Left colon (tissue), 2 donors: ENCODE measurements around the gene HNRNPH1. TPM values are rescaled to one million over a fixed set of nuclear protein-coding genes. Genes with fewer than 3 reads are reported as not detected.
"Not testable (repeated sequence)": the region's sequence is repeated elsewhere in the genome, so short reads cannot be mapped to it uniquely, and the experiment has no call there.

Experiments
- ATAC-seq: fragments of 200-7000 bp; cut with Tn5 transposase; one replicate; pipeline ENCODE4 v1.9.1; 2020; ENCODE audit warnings: mild to moderate bottlenecking, moderate library complexity
- DNase-seq, 2 donors: peaks; one replicate each; pipeline ENCODE4 v3.0.0-alpha.2; 2020
- intact Hi-C, 2 donors: fragments of 100-400 bp; cut with DNase I in 1 of 2; cut with micrococcal nuclease in 1 of 2; formaldehyde crosslinking; loops; one replicate each; pipeline versions ENCODE4 v1.11.2 to v1.14.0; 2022; cut with DNase I, micrococcal nuclease
- long read RNA-seq: library from polyadenylated mRNA; unstranded; transcript quantifications from one replicate; pipeline ENCODE4 v2.0.0, GENCODE V29; 2021
- total RNA-seq, 2 donors: library from RNA; stranded (reverse); fragmentation: NEBNext Ultra II Directional; extraction: Animal tissue kit (Norgen Biotek cat#: 25700); gene quantifications; one replicate each; pipeline ENCODE4 v1.2.1, GENCODE V29; 2021
- donor health status: DM: no; HTN: no; CAD: no.
- donor health status: DM: yes; HTN: yes; CAD: no.

Gene HNRNPH1, protein sequence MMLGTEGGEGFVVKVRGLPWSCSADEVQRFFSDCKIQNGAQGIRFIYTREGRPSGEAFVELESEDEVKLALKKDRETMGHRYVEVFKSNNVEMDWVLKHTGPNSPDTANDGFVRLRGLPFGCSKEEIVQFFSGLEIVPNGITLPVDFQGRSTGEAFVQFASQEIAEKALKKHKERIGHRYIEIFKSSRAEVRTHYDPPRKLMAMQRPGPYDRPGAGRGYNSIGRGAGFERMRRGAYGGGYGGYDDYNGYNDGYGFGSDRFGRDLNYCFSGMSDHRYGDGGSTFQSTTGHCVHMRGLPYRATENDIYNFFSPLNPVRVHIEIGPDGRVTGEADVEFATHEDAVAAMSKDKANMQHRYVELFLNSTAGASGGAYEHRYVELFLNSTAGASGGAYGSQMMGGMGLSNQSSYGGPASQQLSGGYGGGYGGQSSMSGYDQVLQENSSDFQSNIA
- total RNA-seq = 100 to 1,000 TPM; 352 to 431 TPM
- long read RNA-seq, transcript HNRNPH1-203 (14 exons, 2,279 nt) = minor isoform, 9 of 41 reads
- long read RNA-seq, transcript HNRNPH1-204 (14 exons, 2,248 nt) = major isoform, 10 of 41 reads
- long read RNA-seq, partial matches to known transcripts = 6 of 41 reads
- long read RNA-seq, other reads (novel, unspliced or antisense) = 15 of 41 reads

DNA sequence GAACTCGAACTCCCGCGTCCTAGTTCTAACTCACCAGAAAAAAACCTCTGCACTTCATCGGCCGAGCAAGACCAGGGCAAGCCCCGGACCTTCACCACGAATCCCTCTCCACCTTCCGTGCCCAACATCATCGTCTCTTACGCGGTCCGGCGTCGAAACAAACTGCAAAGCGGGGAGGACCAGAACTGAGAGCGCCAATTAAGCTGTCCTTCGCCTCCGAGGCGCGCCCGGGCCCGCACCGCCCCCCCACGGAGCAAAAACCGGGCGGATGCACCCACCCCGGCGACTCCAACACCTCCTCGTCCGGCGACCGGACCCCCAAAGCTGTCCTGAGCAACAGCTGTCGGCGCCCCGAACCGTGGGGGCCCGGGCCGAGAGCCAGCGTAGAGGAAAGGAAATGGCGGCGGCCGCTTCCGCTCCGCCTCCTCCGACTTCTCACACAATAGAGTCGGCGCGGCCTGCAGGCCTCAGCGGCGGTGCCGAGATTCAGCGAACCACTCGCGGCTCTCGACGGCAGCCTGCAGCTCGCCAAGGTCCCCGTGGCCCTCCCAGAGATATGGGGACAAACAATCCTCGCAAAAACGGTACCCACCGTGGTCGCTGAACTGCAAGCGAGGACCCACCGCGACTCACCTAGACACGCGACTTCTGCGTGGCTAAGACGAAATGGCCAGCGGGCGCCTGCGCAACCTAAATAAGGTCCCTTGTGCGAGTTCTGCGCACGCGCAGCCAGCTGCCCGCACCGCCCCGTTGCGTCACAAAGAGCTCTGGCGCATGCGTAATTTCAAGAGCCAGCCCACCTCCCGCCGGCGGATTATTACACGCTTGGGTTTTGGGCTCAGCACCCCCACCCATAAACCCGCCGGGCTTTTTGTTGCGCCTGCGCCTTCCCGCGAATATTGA is at the start of gene HNRNPH1:
HNRNPH1 (minus strand) TSS at position 669 of the 903 bp plus-strand sequence; CDS start at position 131, 538 bp downstream.
- ATAC-seq (peak; percentile 84), DNase-seq (peak; percentile 98 to 99)
- intact Hi-C loops = loop anchor here in 1 of 2 donors (10.0 kb wide), 1 partner anchor 68 kb away; the partner anchor contains the start of gene RUFY1

DNA sequence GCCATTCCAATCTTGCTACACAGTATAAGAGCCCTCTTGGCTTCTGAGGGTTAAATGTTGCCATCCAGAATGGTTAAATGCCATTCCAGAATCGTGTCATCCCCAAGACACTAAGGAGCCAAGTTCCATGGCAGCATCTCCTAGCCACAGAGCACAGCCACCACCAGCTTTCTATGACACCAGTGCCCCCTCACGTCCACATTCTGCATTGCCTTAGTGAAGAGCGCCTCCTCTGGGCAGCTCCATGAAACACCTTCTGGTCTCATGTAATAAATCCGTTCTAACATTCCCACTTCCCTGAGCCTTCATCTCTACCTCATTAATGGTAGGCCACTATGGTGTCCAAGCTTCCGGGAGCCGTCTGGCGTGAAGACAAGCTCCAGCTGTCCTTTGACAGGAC is 44.9 kb upstream of the HNRNPH1 start:
- ATAC-seq = peak; percentile 42
- peak in 1 of 2 donors; percentile 28 for DNase-seq
- intact Hi-C loops = no loop called here

DNA sequence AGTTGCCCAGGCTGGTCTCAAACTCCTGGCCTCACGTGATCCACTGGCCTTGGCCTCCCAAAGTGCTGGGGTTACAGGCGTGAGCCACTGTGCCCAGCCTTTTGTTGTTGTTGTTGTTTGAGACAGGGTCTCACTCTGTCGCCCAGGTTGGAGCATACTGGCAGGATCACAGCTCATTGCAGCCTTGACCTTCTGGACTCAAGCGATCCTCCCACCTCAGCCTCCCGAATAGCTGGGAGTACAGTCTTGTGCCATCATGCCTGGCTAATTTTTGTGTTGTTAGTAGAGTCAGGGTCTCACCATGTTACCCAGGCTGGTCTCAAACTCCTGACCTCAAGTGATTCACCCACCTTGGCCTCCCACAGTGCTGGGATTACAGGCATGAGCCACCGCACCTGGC is 38.2 kb upstream of the HNRNPH1 start:
- intact Hi-C loops = not testable (repeated sequence)

DNA sequence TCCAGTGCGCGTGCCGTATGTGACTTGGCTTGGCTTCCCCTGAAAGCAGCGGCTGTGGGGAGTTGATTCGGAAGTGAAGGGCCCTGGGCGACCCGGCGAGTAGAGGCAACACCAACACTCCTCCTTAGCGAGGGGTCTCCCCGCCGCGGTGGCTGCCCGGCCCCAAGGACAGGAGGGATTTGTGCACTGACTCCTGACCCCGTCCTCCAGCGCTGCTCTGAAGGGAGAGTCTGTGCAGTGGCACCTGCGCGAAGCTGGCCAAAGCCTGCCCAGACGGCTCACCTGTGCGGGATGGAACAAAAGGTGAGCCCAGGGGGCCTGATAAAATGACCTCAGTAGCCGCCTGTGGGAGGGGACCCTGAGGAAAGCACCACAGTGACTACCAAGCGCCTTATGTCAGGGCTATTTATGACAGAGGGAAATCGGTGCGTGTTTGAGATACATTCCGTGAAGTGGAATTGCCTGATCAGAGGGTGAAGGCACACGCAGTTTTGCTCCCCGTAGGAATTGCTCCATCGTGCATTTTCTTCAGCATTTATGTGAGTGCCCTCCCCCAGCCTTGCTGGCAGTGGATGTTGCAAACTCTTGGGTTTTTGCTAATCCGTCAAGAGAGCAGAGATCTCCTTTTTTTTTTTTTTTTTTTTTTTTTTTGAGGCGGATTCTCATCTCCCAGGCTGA is 34.8 kb upstream of the HNRNPH1 start:
- peak in 1 of 2 donors; percentile 16 for DNase-seq
- intact Hi-C loops = not testable (repeated sequence)
- peak; percentile 69 for ATAC-seq

More for the DNA sequence above, 38.2 kb upstream of the HNRNPH1 start:
- DNase-seq, ATAC-seq: not testable (repeated sequence)

DNA sequence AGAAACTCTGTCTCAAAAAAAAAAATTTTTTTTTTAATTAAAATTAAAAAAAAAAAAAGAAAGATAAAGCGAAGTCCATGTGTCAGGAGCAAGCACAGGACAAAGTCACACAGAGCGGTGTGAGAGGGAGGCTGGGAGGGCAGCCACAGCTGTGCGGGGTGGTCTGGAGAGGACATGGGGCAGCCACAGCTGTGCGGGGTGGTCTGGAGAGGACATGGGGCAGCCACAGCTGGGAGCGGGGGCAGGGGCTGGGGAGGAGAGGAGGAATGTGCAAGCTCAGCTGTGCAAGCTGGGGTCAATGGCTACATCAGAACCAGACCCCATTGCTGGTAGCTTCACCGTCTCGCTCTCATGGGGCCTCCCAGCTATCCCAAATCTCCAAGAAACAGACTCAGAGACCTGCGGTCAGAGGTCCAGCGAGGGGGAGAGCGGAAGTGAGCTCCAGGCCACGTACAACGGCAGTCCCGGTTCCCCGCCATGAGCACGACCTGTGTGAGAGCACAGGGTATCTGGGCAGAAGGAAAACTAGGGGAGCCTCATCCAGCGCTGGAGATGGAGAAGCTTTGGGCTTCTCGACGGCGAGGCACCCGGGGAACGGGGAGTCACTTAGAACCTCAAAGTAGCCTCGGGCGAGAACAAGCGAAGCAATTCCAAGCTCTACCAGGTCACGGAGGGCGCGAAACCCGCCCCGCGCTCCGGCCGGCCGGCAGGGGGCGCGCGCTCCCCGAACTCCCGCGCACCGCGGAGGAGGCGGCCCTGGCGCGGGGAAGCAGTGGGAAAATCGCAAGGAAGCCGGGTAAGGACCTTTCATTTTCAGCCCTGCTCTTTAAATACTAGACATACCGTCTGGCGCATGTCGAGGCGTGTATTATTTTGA is 34.1 kb upstream of the HNRNPH1 start:
- intact Hi-C loops = not testable (repeated sequence)
- DNase-seq = peak in 1 of 2 donors; percentile 34

DNA sequence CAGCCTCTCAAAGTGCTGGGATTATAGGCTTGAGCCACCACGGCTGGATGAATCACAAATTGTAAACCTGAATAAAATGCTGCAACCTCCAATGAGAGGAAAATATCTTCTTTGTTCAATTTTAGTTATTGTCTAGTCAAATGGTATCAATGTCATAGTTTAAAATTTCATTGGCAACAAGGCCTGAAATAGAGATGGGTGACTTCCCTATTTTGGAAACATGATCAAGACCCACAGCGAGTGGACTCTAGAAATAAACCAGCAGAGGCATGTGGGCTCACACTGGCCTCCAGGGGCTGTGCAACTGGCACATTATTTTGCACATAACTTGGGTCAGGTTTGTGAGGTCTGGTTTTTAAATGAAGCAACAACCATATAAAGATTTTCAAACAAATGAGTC is 29.7 kb upstream of the HNRNPH1 start:
- DNase-seq, intact Hi-C loops, ATAC-seq: not testable (repeated sequence)

More for the DNA sequence above, 34.1 kb upstream of the HNRNPH1 start:
- peak; percentile 94 for ATAC-seq

DNA sequence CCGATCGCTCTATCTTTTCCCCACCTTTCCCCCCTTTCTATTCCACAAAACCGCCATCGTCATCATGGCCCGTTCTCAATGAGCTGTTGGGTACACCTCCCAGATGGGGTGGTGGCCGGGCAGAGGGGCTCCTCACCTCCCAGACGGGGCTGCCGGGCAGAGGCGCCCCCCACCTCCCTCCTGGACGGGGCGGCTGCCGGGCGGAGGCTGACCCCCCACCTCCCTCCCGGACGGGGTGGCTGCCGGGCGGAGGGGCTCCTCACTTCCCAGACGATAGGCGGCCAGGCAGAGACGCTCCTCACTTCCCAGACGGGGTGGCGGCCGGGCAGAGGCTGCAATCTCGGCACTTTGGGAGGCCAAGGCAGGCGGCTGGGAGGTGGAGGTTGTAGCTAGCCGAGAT is 26.8 kb upstream of the HNRNPH1 start:
- intact Hi-C loops, DNase-seq, ATAC-seq: not testable (repeated sequence)

DNA sequence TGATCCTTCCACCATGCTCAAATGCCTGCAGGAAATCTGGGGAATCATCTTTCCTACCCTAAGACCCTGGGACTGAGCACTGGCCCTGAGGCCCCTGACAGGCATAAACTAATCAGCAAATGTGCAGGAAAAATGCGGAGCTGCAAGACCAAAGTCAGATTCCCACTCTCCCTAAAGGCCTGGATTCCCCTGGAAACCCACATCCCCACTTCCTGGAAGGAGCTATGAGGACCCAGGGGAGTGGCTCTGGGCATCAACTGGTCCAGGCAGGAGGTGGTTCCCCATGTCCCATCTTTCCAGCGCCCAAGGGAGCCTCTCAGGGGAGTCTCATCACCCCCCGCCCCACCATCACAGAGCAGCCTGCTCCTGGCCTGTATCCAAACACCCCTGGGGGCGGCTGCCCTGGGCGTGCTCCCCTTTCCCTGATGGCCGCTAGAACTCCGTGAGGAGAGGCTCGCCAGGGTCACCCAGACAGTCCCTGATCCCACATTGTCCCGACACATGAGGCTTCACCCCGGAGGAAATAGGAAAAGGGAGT is 25.8 kb upstream of the HNRNPH1 start:
- DNase-seq, intact Hi-C loops, ATAC-seq: not testable (repeated sequence)

DNA sequence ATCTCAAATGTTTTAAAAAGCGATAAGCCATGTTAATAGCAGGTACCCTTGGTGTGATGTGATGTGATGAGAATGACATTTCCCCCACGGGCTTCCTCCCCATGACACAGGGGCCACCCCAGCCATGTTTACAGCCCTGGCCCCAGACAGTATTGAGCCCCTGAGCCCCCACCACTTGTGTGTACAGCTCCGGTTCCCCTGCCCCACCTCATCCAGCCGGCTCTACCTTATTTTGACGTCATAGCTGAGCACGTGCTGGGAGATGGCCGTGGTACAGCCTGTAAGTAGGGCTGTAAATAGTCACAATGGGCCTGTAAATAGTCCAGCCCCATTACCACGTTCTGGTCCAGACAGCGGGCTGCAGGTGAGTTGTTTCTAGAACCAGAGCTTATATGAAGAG is 24.9 kb upstream of the HNRNPH1 start:
- intact Hi-C loops = no loop called here

DNA sequence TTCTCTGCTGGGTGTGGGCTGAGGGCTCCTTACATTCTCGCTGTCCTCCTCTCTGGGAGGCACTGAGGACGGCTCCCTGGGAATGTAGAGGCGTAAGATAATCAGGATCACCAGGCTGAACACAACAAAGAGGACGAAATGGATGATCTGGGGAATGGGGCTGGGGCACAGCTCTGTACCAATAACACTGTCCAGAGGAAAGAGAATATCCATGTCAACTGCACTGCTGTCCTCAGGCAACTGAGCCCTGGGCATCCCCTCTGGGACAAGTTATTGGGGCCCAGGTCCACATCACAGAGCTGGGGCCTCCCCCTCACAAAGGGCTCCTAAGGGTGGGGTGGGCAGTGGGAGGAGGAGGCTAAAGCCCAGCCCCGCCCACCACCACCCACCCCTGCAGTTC is 21.3 kb upstream of the HNRNPH1 start:
- intact Hi-C loops, DNase-seq, ATAC-seq: not testable (repeated sequence)

More for the DNA sequence above, 24.9 kb upstream of the HNRNPH1 start:
- DNase-seq (no peak), ATAC-seq (no peak)

DNA sequence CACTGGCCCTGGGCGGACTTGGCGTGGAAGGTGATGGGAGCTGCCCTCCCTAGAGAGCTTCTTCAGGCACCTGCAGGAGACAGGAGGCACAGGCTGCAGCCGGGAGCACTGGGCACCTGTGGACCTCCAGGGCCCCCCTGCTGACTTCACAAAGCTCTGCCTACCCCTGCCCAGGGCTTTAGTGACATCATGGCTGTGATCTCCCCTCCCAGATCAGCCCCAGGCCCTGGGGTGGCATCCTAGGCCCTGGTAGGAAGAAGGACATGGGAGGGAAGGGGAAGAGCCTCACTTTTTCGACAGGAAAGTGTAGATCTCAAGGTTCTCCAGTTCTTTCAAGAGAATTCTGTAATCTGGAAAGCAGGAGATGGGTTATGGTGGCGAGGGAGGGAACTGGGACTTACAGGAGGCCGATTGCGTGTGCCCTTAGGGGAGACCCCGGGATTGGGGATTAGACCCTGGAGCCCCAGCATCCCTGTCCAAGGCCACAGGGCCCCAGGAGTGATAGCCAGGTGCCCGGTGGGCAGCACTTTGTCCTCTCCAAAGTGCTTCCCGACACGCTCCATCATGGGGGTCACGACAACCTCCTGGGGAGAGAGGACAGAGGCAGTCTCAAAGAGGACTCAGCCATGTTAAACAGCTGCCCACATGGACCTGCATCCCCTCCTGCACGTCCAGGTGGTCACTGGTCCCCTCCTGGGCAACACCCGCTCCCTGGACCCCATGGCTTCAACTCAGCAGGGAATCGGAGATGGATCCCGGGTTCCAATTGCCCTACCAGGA is 19.9 kb upstream of the HNRNPH1 start:
- not testable (repeated sequence) for ATAC-seq, DNase-seq

DNA sequence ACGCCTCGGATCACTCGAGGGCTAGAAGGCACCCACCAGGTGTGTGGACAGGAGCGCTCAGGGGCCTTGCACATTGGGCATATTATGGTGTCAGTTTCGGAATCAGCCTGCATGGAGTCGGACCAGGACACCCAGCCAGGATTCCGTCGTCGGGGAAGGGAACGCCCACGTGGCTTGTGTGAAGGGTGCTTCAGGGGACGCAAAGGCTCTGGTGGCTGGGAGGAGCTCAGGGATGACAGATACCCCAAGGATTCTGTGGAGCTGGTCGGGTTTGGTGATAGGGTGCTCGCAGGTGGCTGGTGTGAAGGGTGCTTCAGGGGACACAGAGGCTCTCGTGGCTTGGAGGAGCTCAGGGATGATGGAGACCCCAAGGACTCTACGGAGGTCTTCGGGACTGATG is 19.2 kb upstream of the HNRNPH1 start:
- DNase-seq, intact Hi-C loops, ATAC-seq: not testable (repeated sequence)

More for the DNA sequence above, 19.9 kb upstream of the HNRNPH1 start:
- intact Hi-C loops = not testable (repeated sequence)

DNA sequence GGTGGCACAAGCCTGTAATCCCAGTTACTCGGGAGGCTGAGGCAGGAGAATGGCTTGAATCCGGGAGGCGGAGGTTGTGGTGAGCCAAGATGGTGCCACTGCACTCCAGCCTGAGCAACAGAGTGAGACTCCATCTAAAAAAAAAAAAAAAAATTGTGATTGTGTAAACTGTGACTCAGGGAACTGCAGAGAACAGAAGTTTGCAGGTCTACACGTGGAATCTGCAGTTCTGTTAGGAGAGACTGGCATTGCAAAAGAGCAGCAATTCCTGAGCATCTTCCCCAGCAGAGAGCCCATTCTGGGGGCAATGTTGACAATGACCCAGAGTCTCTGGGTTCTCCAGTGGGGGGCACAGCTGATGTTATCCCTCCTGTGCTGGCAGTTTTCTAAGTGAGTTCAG is 18.3 kb upstream of the HNRNPH1 start:
- ATAC-seq, DNase-seq, intact Hi-C loops: not testable (repeated sequence)

DNA sequence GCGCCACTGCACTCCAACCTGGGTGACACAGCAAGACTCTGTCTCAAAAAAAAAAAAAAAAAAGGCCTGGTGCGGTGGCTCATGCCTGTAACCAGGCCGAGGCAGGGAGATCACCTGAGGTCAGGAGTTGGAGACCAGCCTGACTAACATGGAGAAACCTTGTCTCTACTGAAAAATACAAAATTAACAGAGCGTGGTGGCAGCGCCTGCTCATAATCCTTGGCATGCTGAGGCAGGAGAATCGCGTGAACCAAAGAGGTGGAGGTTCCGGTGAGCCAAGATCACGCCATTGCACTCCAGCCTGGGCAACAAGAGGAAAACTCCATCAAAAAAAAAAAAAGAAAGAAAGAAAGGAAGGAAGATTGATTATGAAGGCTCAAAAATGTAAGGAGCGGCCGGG is 15.8 kb upstream of the HNRNPH1 start:
- not testable (repeated sequence) for ATAC-seq, DNase-seq

DNA sequence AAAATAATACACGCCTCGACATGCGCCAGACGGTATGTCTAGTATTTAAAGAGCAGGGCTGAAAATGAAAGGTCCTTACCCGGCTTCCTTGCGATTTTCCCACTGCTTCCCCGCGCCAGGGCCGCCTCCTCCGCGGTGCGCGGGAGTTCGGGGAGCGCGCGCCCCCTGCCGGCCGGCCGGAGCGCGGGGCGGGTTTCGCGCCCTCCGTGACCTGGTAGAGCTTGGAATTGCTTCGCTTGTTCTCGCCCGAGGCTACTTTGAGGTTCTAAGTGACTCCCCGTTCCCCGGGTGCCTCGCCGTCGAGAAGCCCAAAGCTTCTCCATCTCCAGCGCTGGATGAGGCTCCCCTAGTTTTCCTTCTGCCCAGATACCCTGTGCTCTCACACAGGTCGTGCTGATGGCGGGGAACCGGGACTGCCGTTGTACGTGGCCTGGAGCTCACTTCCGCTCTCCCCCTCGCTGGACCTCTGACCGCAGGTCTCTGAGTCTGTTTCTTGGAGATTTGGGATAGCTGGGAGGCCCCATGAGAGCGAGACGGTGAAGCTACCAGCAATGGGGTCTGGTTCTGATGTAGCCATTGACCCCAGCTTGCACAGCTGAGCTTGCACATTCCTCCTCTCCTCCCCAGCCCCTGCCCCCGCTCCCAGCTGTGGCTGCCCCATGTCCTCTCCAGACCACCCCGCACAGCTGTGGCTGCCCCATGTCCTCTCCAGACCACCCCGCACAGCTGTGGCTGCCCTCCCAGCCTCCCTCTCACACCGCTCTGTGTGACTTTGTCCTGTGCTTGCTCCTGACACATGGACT is 11.1 kb upstream of the HNRNPH1 start:
- intact Hi-C loops = not testable (repeated sequence)
- ATAC-seq (peak; percentile 93), DNase-seq (peak in 1 of 2 donors; percentile 35)

More for the DNA sequence above, 15.8 kb upstream of the HNRNPH1 start:
- intact Hi-C loops = not testable (repeated sequence)
